Measurements from ENCODE around the gene ADAT1. TPM values are rescaled to one million over a fixed set of nuclear protein-coding genes. Genes with fewer than 3 reads are reported as not detected.

Gene ADAT1, protein sequence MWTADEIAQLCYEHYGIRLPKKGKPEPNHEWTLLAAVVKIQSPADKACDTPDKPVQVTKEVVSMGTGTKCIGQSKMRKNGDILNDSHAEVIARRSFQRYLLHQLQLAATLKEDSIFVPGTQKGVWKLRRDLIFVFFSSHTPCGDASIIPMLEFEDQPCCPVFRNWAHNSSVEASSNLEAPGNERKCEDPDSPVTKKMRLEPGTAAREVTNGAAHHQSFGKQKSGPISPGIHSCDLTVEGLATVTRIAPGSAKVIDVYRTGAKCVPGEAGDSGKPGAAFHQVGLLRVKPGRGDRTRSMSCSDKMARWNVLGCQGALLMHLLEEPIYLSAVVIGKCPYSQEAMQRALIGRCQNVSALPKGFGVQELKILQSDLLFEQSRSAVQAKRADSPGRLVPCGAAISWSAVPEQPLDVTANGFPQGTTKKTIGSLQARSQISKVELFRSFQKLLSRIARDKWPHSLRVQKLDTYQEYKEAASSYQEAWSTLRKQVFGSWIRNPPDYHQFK
- total RNA-seq (2014; rRNA removed; shearing (Covaris generic)): 47.1 and 52.0 TPM in 2 replicates

DNA sequence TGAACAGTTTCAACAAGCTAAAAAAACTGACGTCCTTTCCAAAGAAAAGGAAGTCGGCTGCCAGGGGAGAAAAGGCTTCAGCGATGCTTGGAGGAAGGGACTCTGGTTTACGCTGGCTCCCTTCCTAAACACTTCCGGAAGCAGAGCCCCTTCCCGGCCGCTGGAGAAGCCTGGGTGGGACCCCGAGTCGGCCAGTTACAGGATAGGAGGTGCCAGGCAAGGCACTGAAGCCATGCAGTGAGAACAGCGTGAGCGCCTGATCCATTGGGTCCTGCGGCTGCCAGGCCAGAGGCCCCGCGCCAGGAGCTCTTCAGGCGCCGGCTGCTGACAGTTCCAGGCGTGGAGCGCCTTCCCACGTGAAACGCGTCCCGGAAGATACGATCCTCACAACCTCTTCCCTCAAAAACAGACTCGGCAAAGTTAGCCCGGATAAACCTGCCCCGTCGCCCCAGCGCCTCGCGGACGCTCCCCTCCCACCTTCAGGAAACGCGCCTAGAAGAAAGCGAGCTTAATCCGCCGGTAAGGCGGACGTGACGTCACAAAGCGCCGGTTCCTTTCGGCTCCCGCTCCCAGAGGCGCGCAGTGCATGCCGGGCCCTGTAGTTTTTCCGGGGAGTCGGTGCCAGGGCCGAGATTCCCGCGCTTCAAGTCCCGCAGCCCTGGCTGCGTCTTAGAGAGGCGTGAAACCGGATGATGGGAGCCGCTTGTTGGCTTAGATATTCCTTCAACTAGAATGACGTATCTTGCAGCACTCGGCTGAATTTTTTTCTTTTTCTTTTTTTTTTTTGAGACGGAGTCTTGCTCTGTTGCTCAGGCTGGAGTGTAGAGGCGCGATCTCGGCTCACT lies at the start of gene ADAT1:
Gene ADAT1 (minus strand): TSS at position 521 of the 845 bp plus-strand sequence. CDS start 2,482 bp downstream, outside the sequence.
- DNase-seq (ENCODE audit: low read depth): peak; percentile 97

DNA sequence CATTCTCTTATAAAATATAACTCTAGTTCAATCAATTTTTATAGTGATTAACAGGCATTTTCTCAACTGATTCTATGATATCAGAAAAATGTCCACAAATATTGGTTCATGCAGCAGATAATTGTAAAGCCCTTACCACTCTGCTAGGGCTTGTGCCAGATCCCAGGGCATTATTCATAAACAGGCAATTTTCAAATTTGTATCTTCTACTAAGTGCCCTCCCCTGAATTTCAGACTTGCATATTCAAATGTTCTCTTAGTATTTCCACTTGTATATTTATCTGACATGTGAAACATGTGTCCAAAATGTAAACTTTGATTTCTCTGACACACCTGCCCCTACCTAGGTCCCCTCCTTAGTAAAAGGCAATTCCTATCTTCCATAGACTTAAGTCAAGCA lies 44.4 kb upstream of the ADAT1 start:
- DNase-seq (ENCODE audit: low read depth): no peak

DNA sequence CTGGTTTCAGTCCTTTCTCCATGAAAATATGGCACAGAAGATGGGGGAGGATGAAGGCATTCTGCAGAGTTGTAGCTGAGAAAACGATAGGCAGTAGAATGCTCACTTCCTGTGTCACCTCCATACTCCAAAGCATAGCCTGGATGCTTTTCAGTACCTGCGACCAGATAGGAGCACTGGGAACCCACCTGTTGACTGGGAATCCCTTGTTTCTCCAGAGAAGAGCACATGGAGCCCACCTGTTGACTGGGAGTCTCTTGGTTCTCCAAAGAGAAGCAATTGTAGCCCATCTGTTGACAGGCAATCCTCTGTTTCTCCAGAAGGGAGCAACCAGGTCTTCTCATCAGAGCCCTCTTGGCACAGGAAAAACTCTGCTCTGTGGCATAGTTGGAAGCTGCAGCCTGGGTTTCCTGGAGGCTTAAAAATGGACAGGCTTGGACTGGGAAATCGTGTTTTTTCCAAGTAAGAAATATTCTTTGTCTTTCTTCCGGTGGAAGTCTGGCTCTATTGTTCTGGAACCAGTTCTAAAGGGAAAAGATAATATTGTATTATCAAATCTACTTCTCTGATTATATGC lies 37.7 kb upstream of the ADAT1 start:
- no peak for DNase-seq (ENCODE audit: low read depth)

DNA sequence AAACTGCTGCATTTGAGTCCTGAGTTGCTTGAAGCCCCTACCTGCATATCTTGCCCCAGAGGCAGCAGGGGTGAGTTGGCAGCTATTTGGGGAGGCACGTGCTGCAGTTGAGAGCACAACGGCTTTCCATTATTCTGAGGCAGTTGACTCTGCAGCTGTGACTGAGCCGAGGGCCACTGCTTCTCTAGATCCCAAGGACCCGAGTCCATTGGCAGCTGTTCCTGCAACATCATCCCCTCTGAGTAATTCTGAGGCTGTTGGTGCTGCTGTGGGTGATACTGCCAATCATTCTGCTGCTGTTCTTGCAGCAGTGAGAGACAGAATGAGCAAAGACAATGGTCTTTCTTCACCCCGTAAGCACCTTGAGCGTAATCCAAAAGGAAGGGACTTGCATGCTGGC lies 37.2 kb upstream of the ADAT1 start:
- no peak for DNase-seq (ENCODE audit: low read depth)

DNA sequence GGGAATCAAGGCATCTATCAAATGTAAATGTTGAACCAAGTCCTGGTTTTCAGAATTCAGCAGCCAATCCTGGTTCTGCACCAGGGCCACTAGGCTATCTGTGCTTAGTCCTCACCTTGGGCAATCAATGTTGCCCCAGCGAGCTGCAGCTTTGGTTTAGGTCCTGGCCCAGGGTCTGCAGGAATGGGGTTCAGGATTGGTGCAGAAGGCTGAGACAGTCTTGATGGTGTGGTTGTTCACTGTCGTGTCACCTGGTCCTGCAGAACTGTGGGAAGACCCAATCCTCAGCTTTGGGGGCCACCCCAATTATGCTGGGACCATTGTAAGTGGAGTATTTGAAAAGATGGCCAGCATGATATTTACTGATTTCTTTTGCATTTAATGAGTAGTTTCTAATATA lies 35.1 kb upstream of the ADAT1 start:
- DNase-seq (ENCODE audit: low read depth): no peak

DNA sequence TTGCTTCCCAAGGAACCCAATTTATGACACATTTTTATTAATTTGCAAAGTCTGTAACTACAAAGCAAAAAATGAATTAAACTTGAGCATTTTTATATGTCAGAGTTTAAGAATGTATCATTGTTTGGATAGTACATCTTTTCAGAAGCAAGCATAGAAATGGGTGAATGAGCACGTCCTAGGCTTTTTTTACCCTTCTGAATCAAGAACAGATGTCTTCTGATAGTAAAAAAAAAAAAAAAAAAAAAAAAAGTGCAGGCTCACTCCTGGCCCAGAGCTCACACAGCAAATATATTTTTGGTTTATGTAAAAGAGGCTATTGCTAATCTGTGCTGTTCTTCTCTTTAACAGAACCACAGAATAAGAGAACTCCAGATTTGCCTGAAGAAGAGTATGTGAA lies 30.8 kb upstream of the ADAT1 start:
- no peak for DNase-seq (ENCODE audit: low read depth)

DNA sequence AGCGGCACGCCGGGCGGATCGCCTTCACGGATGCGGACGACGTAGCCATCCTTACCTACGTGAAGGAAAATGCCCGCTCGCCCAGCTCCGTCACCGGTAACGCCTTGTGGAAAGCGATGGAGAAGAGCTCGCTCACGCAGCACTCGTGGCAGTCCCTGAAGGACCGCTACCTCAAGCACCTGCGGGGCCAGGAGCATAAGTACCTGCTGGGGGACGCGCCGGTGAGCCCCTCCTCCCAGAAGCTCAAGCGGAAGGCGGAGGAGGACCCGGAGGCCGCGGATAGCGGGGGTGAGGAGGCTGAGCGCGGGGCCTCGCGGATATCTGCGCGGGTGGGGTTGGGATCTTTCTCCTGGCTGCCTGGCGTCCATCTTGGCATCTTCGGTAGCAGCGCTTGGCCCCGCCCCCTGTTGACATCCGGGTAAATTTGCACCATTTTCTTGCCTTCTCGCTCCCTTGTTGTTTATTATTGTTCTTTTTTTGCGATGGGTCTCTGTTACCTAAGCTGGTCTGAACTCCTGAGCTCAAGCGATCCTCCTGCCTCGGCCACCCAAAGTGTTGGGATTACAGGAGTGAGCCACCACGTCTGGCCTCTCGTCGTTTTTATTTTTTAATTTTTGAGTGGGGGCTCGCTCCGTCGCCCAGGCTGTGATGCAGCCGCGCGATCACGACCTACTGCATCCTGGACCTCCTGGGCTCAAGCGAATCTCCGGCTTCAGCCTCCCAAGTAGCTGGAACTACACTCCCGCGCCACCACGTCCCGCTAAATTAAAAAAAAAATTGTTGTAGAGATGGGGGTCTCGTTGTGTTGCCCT lies 25.4 kb upstream of the ADAT1 start:
- DNase-seq (ENCODE audit: low read depth): peak; percentile 64

DNA sequence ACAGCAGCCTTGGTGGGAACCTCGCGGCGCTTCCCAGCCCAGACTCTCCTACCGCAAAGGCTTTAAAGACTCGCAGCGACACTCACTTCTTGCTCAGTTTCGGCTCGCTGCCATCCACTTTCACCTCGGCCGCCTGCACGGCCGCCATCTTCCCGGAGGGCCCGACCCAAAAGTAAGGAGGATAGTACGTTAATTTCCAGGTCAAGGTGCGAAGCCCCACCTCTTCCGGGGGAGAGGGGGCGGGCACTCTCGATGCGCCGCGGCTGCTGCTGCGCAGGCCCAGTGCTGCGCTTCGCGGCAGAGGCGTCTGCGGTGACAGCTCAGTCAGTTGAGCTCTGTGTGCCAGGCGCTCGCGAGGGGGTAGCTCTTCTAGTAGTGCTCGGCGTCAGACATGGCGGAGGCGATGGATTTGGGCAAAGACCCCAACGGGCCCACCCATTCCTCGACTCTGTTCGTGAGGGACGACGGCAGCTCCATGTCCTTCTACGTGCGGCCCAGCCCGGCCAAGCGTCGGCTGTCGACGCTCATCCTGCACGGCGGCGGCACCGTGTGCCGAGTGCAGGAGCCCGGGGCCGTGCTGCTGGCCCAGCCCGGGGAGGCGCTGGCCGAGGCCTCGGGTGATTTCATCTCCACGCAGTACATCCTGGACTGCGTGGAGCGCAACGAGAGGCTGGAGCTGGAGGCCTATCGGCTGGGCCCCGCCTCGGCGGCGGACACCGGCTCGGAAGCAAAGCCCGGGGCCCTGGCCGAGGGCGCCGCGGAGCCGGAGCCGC lies 24.6 kb upstream of the ADAT1 start, which contains the start of the genes KARS1 and TERF2IP:
Gene KARS1 (minus strand): TSS at position 174 of the 773 bp plus-strand sequence. CDS start 26 bp downstream, at position 148.
Gene TERF2IP (plus strand): TSS at position 282 of the 773 bp plus-strand sequence. CDS start 110 bp downstream, at position 392.
- DNase-seq (ENCODE audit: low read depth): peak; percentile 91

DNA sequence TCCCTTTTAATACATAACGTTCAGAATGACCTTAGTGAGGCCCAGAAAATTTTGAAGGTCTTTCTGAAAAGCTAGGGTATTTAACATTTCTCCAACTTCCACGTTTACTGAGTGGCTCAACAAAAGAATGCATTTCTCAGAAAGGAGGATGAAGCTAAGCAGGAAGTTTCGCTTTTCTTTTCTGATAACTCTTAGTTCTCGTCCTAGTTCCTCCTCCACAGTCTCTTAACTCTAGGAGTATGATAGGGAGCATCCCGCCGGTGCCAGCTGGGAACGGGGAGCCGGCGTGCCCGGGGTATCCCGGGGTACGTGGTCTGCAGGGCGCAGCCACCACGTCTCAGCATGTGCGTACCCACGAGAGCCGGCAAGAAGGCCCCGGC lies 24.0 kb upstream of the ADAT1 start:
- no peak for DNase-seq (ENCODE audit: low read depth)

DNA sequence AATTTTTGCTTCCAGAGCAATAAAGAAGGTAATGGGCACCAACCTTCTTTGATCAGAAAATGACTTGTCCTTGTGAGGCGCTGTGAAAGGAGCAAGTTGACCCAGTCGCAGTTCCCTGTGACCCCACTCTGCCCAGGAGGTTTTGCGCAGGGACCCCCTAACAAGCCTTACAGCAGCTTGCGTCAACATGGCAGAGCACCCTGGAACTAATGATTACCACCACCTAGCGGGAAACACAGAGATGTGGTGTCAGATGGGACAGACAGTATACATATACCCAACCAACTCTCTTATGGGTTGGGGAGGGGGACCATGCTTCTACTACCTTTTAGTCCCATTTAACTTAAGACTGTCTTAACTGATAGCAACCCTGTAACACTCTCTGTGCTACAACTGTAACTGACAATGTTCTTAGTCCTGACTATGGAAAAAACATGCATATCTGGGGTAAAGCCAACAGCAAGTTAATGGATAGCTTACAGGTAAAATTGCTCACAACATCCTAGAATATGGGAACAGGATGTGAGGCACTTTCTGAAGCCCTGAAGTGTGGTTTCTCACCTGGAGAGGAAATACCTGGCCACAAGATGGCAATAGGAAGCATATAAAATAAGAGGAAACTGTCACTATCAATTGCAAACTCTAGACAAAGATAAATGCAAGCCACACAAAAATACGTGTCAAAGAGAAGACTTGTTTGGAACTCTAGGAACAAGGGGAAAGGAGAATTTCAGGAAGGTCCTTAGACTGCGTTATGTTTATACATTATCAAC lies 21.3 kb upstream of the ADAT1 start:
- no peak for DNase-seq (ENCODE audit: low read depth)

DNA sequence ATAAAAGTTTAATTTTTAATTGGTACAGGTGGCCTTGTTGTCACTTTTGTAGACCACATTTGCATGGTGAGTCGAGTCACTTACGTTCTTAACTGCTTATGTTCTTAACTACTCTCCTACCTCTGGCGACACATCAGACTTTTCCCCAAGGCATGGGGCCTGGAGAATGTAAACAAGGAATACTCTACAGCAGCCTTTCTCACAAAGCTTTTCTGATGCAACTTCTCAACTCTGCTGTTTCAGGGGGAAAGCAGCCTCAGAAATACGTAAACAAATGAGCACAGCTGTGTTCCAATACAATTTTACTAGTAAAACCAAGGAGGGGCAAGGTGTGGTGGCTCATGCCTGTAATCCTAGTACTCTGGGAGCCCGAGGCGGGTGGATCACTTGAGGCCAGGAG lies 17.5 kb upstream of the ADAT1 start:
- no peak for DNase-seq (ENCODE audit: low read depth)

DNA sequence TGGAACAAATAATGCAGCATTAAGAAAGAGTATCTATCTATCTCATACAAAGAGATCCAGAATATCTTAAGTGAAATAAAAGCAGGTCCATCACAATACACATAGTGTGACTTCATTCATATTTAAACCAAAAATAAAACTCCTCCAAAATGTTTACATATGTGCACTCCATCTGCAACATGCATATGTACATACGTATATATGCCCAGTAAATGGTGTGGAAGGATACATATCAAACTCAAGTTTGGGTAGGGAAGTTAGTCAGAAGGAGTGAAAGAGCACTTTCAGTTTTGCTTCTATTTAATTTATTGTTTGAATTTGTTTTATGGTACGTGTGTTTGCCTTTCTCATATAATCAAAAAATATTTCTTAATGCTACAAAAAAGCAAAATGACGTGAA lies 12.0 kb upstream of the ADAT1 start:
- no peak for DNase-seq (ENCODE audit: low read depth)

DNA sequence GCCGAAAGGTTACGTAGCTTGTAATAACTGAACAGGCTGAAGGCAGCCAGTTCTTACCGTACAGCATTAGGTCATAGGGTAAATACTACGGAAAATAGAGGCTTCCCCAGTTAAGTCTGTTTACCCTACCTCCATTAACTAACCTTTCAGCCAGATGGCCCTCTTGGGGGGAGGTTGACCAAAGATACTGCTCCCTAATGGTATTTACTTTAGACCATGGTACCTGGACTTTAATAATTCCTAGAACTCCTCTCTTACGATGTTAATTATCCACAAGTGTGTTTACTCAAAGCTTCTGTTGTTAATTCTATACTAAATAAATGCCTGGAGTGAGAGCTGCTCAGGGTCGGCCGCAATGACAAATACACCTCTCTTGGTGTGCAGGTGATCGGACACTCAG lies 9.8 kb upstream of the ADAT1 start:
- DNase-seq (ENCODE audit: low read depth): no peak

DNA sequence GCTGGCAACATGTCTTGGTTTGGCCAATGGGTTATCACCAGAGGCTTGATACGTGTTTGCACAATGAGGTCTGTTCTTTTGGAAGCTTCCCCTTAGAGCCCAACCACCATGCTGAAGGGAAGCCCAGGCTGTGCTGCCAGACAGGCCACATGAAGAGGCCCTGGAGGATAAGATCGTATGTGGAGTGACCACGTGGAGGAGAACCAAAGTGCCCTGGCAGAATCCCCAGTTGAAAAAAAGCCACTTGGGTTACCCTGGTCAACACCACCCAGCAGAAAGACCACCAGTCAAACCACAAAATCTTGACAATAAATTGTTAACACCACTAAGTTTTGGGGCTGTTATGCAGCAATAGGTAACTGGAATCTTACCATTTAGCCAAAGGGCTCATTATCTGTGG lies 7.0 kb upstream of the ADAT1 start:
- no peak for DNase-seq (ENCODE audit: low read depth)

DNA sequence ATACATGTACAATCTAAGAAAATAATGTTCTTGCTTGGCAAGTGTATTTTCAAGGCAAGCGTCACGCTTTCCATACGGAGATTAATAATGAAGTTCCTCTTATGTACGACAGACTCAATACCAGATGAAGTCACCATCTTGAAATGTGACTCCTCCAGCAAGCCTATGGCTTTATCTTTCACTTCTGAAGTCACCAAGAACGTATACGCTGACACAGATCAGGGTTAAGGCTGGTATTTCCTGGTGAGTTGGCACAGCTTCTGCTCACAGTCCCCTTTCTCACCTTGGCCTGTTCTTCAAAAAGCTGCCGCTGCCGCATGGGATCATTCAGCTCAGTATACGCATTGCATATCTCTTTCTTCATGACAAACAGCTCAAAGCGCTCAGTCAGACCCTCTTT lies 6.1 kb upstream of the ADAT1 start:
- no peak for DNase-seq (ENCODE audit: low read depth)

DNA sequence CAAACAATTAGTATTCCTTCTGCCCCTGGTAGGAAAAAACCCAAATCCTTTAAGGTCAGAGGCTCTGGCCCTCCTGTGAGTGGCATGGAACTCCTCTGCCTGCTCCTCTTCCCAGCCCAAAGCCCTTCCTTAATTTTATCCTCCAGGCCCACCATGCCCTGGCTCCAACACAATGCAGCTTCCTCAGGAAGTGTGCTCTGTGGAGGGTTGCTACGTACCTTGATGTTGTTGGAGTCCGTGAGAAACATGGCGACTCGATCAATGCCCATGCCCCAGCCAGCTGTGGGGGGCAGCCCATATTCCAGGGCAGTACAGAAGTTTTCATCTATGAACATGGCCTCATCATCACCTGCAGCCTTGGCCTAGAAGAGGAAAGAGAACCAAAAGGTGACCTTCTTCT lies 5.3 kb upstream of the ADAT1 start:
- no peak for DNase-seq (ENCODE audit: low read depth)

DNA sequence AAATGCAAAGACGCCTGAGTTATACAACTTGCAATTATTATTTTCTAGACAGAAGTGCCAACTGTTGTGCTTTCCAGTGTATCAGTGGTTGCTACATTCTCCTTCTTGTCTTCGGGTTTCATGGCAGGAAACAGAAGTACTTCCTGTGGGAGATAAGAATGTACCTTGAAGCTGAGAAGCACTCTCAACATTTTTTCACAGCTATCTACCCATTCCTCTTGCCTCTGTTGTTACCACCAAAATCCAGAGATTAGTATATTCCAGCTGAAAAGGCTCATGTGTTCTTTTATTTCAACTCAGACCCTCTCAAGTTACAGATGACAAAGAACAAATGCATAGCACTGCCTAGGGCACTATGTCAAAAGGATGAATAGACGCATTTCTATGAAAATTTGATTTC lies 4.8 kb upstream of the ADAT1 start:
- no peak for DNase-seq (ENCODE audit: low read depth)

DNA sequence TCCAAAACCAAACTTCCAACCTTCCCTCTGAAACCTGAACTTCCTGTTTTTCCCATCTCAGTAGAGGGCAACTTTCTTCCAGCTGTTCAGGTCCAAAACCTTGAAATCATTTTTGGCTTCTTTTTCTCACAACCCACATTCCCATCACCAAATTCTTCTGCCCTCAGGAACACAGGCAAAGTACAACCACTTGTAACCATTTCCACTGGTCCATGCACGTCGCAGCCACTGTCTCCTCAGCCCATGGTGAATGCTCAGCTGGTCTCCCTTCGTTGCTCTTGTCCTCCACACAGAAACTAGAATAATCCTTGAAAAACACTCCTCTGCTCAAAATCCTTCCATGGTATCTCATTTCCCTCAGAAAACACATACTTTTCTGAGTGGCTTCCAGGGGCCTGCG lies 3.7 kb upstream of the ADAT1 start:
- DNase-seq (ENCODE audit: low read depth): no peak

DNA sequence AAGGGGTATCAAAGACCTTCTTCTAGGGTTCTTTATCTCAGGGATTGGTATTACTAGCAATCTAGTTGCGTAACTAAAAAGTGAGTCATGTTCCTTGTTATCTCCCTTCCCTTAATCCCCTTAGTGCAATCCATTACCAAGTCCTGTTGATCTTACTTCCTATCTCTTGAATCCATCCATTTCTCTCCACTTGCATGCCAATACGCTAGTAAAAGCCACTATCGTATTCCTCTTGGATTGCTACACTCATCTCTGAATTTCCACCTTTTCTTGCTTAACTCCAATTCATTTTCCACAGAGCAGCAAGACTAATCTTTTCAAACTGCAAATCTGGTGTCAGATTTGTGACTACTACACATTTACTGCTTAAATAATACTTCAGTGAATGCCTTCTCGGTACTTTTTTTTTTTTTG lies 1.8 kb upstream of the ADAT1 start:
- DNase-seq (ENCODE audit: low read depth): peak; percentile 34

DNA sequence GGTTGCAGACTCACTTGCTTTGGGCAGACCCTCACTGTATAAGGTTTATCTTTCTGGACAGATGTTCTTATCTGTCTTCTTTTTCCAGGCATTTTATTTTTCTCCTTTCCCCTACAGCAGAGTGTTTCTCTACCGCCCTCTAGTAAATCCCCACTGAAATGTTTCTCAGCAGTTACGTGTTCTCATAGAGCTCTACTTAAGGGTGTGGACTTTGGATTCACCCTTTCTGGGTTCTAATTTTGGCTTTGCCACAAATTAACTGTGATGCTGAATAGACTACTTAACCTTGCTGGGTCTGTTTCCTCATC lies 2.0 kb downstream of the ADAT1 start:
- DNase-seq (ENCODE audit: low read depth): peak; percentile 46
